ENCODE data around the gene ATP5IF1.

DNA sequence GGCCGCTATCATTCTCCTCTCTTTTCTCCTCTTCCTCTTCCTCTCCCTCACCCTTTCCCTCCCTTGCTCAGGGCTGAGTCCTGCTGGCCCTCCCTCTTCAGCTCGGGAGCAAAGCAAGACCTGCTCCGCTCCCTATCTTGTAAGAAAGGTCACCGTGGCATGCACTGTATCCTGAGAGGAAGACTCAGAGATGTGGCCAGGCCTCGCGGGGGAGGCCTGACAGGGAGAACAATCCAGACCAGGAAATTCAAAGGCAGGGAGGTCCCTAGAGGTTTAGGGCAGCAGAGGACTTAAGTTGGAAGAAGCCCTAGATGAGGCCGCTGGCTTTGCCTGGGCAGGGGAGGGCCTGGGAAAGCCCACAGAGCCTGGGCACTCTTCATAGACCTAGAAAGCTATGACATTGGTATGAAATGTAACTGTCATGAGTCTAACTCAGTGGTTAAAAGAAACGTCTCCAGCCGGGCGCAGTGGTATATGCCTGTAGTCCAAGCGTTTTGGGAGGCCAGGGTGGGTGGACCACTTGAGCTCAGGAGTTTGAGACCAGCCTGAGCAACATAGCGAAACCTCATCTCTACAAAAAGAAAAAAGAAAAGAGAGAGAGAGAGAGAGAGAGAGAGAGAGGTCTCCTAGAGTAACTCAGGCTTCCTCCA lies 44.8 kb upstream of the ATP5IF1 start:
- no peak for TF ChIP-seq POLR2A (IDR thresholded peaks at IDR 0.05; ENCODE audit: low read depth, low read length)
- TF ChIP-seq POLR2AphosphoS5 (IDR thresholded peaks at IDR 0.05; ENCODE audit: low read depth, low read length): no peak
- no peak for TF ChIP-seq TAF1 (IDR thresholded peaks at IDR 0.05; ENCODE audit: borderline replicate concordance, low read depth, low read length)

All from GM12892 (cell line).